NOMO-1 treated with DMSO at 0.1 percent for 48 hours (cell line): Measurements from ENCODE around the gene FAM53A.

Source experiments
- DNase-seq: peaks from one replicate; lab custom pipeline; 2025; ENCODE audit not compliant: unreplicated experiment; lab: John Stamatoyannopoulos, UW

Gene FAM53A

DNA sequence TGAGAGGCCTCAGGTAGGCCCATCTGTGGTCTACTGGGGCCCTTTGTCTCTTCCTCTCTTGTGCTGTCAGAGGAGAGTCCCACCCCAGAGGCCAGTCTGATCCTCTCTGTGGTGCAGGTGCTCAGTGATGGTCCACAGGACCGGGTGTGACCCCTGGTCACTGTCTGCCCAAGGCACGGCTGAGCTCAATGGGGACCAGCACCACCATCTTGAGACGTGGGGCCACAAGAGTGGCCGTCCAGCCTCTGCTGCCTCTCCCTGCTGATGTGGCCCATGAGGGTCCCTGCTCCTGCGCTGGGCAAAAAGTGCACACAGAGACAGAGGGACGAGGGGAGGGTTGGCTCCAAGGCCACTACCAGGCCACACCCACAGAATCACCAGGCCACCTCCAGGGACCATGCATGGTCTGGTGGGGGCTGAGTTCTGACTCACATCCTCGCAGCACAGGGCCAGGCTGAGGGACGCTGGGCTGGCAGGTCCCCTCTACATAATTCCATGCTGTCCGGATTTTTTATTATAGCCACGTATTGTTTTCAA, 88.3 kb downstream of the FAM53A start:
- no peak for DNase-seq

DNA sequence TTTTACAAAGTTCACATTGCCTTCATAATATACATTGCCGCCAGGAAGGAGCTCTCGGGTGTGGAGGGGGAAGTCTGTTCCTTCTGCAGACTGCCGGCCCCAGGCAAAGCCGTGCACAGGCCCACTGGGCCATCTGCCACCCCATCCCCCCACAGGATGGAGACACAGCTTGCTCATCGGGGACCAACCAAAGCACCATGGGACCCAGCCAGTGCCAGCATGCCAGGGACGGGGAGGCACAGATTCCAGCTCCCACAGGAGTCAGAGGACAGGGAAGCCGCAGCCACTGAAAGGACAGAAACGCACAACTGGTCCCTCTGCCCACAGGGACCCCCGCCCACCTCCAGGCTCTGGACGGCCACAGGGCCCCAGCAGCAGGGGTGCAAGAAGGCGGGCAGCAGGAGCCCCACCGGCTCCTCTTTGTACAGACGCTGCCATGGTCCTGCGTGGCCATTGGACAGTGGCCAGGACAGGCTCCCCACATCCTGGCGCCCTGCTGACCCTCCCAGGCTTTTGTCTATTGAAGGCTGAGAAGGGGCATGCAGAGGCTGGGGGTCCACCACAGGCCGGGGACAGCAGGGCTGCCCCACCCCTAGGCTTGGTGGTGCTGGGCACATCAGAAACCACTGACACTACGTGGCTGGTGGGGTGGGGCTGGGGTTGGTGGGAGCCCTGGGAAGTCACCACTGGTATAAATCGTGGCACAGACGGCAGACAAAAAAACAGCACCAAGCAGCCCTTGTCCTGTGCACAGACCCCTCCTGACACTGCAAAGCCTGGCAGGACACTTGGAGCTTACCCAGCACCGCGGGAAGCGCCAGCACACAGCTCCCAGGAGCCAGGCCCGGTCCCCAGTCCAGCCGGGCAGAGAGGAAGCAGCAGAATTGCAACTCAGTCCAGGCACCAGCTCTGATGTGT, 89.0 kb downstream of the FAM53A start:
- no peak for DNase-seq

DNA sequence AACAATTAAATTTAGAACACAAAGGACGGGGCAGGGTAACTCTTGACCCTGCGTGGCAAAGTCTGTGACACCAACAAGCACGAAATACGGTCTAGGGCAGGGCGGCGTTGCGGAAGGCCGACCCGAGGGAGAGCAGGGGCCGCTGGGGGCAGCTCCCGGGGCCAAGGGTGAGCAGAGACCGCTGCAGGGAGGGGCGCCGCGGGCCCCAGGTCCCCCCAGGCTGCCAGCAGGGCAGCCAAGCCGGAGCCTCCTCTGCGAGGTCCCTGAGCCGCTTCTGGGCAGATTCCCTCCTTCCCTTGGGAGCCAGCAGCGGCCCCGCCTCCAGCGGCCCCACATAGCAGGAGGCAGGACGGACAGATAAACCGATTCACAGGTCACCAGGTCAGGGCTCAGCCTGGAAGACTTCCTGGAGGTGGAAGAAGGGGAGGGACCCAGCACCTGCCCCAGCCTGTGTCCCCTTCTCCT, 90.2 kb downstream of the FAM53A start:
- DNase-seq: no peak

DNA sequence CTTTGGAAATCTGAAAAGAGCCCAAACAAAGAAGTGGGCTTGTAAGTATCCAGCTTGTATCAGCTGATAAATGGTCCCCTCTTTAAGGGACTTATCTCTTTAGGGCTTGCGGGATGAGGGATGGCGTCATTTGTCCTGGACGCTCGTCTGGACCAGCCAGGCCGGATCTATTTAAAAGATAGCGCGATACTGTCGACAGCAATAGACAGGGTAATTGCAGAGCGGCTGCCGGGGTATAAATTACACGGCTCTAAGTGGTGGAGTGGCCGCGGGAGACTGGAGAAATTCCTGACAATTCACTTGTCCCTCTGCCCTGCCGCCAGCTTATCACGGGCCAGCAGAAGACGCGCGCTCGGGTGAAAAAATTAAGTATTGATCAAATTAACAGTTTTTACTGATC, 90.7 kb downstream of the FAM53A start:
- no peak for DNase-seq

DNA sequence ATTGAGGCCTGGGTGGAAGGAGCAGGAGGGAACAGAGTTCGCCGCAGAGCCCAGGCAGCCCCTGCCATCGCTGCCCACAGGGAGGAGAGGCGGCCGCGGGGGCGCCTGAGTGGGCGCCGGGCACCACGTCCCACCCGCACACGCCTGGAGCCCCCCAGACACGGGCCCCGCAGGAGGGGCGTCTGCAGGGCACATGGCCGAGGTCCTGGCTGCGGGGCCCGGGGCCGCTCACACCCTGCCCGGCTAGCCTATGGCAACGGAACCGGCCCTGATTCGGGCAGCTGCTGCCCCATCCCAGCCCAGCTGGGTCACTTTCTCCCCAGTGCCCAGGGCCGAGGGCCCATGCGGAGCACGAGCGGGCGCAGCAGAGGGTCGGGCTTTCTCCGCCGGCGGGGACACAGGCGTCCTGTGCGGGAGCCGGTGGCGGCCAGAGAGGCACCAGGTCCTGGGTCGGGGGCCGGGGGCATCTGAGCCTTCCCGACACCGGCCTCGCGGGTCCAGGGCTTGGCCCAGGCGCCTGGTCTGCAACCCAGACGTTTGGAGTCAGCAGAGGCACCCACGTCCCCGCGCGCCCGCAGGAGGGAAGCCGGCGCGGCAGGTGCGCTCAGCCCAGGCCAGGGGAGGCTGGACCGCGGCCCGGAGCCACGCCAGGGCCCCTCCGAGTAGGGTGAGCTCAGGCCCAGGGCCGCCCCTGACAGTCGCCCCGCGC, 91.2 kb downstream of the FAM53A start:
- no peak for DNase-seq

DNA sequence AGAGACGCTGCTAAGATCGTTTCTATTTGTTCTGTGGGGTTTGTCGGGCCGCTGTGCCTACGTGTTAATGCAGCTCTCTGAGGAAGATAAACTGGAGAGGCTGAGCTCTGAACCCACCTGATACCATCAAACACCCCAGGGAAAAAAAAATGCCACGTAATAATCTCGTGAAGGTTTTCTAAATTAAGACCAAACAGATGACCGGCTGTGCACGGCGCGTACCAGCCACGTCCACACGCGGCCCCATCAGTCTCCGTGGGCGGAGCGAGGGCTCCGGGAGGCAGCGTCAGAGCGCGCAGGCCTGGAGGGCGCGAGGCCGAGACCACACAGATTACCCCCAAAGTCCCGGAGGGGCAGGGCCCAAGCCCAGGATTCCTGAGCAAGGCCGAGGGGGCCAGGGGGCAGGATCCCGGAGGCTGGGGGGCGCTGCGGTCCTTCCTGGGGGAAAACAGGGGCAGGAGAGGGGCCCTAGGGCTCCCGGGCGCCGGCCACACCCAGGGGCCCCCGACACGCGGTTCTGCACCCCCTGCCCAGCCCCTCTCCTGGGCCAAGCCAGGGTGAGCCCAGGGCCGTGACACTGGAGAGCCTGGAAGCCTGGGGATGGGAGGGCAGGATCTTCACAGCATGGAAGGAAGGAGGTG, 91.9 kb downstream of the FAM53A start:
- no peak for DNase-seq

DNA sequence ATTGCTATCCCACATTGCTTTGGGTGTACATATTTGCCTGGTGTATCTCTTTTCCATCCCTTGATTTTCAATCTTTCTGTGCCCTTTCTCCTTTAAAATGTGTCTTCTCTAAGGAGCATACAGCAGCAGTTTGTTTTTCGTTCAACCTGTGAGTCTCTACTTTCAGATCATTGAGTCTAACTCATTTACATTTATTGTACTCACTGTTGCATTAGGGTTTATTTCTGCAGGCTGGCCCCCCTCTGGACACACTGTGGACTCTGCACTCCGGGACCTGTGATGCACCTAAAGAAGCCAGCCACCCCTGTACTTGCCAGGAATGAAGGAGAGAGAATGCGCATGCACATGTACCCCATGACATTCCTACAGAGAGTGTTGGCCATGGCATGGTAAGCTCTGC, 93.0 kb downstream of the FAM53A start:
- no peak for DNase-seq

DNA sequence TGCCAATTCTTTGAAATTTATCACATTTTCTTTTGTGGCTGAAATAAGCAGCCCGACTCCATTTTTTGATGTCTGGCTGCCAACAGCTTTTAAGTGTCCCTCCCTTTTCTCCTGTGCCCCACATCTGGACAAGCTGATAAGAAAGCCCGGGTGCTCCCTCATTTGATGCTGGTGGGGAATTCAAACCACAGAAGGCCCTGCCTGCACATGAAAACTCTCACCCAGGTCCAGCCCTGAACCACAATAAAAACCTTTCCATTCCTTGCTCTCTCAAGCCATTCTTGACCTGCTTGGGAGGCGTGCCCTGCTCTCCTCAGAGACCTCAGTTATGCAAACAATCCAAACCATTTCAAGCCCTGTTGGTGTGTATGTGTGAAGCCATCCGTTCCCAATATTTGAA, 93.9 kb downstream of the FAM53A start:
- no peak for DNase-seq
